ENCODE measurements around the gene CPT1C.
"Not testable (repeated sequence)": the region's sequence is repeated elsewhere in the genome, so short reads cannot be mapped to it uniquely, and the experiment has no call there.

The CPT1C gene

GRCh38 chr19:49719420-49719819 lies 28.5 kb downstream of the CPT1C start:
- intact Hi-C loops (cut with micrococcal nuclease); H3K9me3 Mint-ChIP-seq; H3K4me3 Mint-ChIP-seq; H3K27ac Mint-ChIP-seq; H3K4me1 Mint-ChIP-seq (ENCODE audit: low read depth); H3K36me3 Mint-ChIP-seq (ENCODE audit: low read depth); H3K27me3 Mint-ChIP-seq: not testable (repeated sequence)

GRCh38 chr19:49727217-49728030 lies 36.5 kb downstream of the CPT1C start:
- peaks cover 7% of the 10 kb centered on the region for H3K27me3 Mint-ChIP-seq
- no peaks in the 10 kb centered on the region for H3K9me3 Mint-ChIP-seq
- H3K36me3 Mint-ChIP-seq (ENCODE audit: low read depth) = no peaks in the 10 kb centered on the region
- H3K27ac Mint-ChIP-seq = no peak overlapping the region
- H3K4me1 Mint-ChIP-seq (ENCODE audit: low read depth) = peaks cover 6% of the 10 kb centered on the region
- intact Hi-C loops (cut with micrococcal nuclease) = no loop called here
- no peak overlapping the region for H3K4me3 Mint-ChIP-seq

DNA sequence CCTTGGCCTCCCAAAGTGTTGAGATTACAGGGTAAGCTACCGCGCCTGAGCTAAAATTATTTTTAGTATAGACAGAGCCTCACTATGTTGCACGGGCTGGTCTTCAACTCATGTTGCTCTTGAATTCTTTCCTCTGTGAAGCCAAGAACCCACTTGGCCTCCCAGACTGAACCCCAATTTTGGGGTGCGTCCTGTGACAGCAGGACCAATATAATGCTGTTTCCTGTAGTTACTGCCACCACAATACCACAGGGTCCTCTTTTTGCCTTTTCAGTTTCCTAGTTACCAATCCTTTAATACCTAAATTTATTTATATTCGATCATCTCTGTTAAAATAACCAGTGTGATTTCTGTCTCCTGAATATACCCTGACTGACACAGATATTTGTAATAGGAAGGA lies 39.2 kb downstream of the CPT1C start:
- intact Hi-C loops (cut with micrococcal nuclease) = no loop called here
- H3K4me3 Mint-ChIP-seq = no peak overlapping the region
- H3K27me3 Mint-ChIP-seq = peaks cover 5% of the 10 kb centered on the region
- no peak overlapping the region for H3K27ac Mint-ChIP-seq
- peaks cover 6% of the 10 kb centered on the region for H3K4me1 Mint-ChIP-seq (ENCODE audit: low read depth)
- no peaks in the 10 kb centered on the region for H3K9me3 Mint-ChIP-seq
- no peaks in the 10 kb centered on the region for H3K36me3 Mint-ChIP-seq (ENCODE audit: low read depth)

GRCh38 chr19:49738268-49738667 lies 47.4 kb downstream of the CPT1C start:
- no peaks in the 10 kb centered on the region for H3K36me3 Mint-ChIP-seq (ENCODE audit: low read depth)
- H3K4me1 Mint-ChIP-seq (ENCODE audit: low read depth) = peaks cover 13% of the 10 kb centered on the region
- no peak overlapping the region for H3K4me3 Mint-ChIP-seq
- H3K27ac Mint-ChIP-seq = no peak overlapping the region
- no peaks in the 10 kb centered on the region for H3K9me3 Mint-ChIP-seq
- intact Hi-C loops (cut with micrococcal nuclease) = no loop called here
- H3K27me3 Mint-ChIP-seq = no peaks in the 10 kb centered on the region

GRCh38 chr19:49739098-49739497 lies 48.2 kb downstream of the CPT1C start:
- Mint-ChIP-seq H3K9me3 (no peaks in the 10 kb centered on the region), H3K27ac (no peak overlapping the region), H3K4me3 (no peak overlapping the region), H3K36me3 (ENCODE audit: low read depth) (no peaks in the 10 kb centered on the region), H3K27me3 (no peaks in the 10 kb centered on the region), H3K4me1 (ENCODE audit: low read depth) (peaks cover 13% of the 10 kb centered on the region)
- intact Hi-C loops (cut with micrococcal nuclease) = no loop called here

DNA sequence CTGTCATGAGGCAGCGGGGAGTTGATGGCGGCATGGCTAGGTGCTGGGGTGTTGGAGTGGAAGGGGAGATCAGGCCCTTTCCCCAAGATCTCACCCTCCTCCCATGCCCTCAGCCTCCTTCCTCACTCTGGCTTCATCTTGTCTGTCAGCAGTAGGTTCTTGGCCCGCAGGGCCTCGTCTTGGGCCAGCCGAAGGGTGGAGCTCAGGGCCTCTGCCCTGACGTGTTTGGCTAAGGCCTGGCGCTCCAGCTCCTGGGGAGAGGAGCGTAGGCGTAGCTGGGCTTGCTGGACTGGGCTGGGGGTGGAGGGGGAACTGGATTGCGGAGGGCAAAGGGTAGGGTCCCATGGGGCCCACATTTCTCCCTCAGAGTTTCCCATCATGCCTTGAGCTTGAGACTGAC lies 49.0 kb downstream of the CPT1C start:
- Mint-ChIP-seq H3K4me1 (ENCODE audit: low read depth) (peaks cover 13% of the 10 kb centered on the region), H3K36me3 (ENCODE audit: low read depth) (no peaks in the 10 kb centered on the region), H3K27ac (no peak overlapping the region), H3K27me3 (no peaks in the 10 kb centered on the region), H3K4me3 (no peak overlapping the region), H3K9me3 (no peaks in the 10 kb centered on the region)
- intact Hi-C loops (cut with micrococcal nuclease) = no loop called here

GRCh38 chr19:49741210-49741844 lies 50.4 kb downstream of the CPT1C start:
- H3K4me3 Mint-ChIP-seq = no peak overlapping the region
- no peaks in the 10 kb centered on the region for H3K36me3 Mint-ChIP-seq (ENCODE audit: low read depth)
- H3K27ac Mint-ChIP-seq = no peak overlapping the region
- no peaks in the 10 kb centered on the region for H3K9me3 Mint-ChIP-seq
- H3K4me1 Mint-ChIP-seq (ENCODE audit: low read depth) = peaks cover 20% of the 10 kb centered on the region
- intact Hi-C loops (cut with micrococcal nuclease) = no loop called here
- peaks cover 2% of the 10 kb centered on the region for H3K27me3 Mint-ChIP-seq

- intact Hi-C loops (cut with micrococcal nuclease) = no loop called here
- Mint-ChIP-seq H3K9me3 (no peaks in the 10 kb centered on the region), H3K4me3 (no peak overlapping the region), H3K27me3 (peaks cover 8% of the 10 kb centered on the region), H3K27ac (no peak overlapping the region), H3K4me1 (ENCODE audit: low read depth) (peaks cover 32% of the 10 kb centered on the region), H3K36me3 (ENCODE audit: low read depth) (no peaks in the 10 kb centered on the region)
Measured at GRCh38 chr19:49744946-49745381, 54.0 kb downstream of the CPT1C start.

GRCh38 chr19:49746206-49746958 lies 55.5 kb downstream of the CPT1C start:
- intact Hi-C loops (cut with micrococcal nuclease) = no loop called here
- Mint-ChIP-seq H3K4me1 (ENCODE audit: low read depth) (peaks cover 26% of the 10 kb centered on the region), H3K36me3 (ENCODE audit: low read depth) (no peaks in the 10 kb centered on the region), H3K27ac (peak overlapping the region; percentile 33), H3K9me3 (no peaks in the 10 kb centered on the region), H3K4me3 (peak overlapping the region; percentile 37), H3K27me3 (peaks cover 11% of the 10 kb centered on the region)

- H3K27ac Mint-ChIP-seq = no peak overlapping the region
- H3K36me3 Mint-ChIP-seq (ENCODE audit: low read depth) = no peaks in the 10 kb centered on the region
- peaks cover 11% of the 10 kb centered on the region for H3K27me3 Mint-ChIP-seq
- no peak overlapping the region for H3K4me3 Mint-ChIP-seq
- intact Hi-C loops (cut with micrococcal nuclease) = no loop called here
- peaks cover 19% of the 10 kb centered on the region for H3K4me1 Mint-ChIP-seq (ENCODE audit: low read depth)
- no peaks in the 10 kb centered on the region for H3K9me3 Mint-ChIP-seq
Measured at GRCh38 chr19:49749055-49749716, 58.3 kb downstream of the CPT1C start.

- no peak overlapping the region for H3K4me3 Mint-ChIP-seq
- no peaks in the 10 kb centered on the region for H3K9me3 Mint-ChIP-seq
- intact Hi-C loops (cut with micrococcal nuclease) = no loop called here
- no peak overlapping the region for H3K27ac Mint-ChIP-seq
- H3K36me3 Mint-ChIP-seq (ENCODE audit: low read depth) = no peaks in the 10 kb centered on the region
- peaks cover 19% of the 10 kb centered on the region for H3K4me1 Mint-ChIP-seq (ENCODE audit: low read depth)
- peaks cover 11% of the 10 kb centered on the region for H3K27me3 Mint-ChIP-seq
Measured at GRCh38 chr19:49749771-49750170, 58.9 kb downstream of the CPT1C start.

DNA sequence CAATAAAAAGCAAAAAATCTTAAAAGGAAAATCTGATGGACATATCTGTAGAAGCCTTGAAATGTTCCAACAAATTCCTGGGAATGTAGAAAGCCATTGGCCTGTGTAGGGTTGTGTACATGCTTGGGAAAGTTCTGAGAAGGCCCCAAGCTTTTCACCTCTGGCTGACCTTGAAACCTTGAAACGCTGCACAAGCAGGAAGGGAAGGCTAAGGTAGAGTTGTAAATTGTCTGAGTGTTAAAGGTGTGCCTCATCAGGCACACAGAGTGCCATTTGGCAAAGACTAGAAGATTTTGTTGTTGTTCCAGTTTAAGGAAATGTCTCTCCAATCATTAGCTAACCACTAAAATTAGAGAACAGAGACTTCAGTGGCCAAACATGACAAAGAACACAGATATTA lies 61.8 kb downstream of the CPT1C start:
- intact Hi-C loops (cut with micrococcal nuclease) = no loop called here
- Mint-ChIP-seq H3K9me3 (peaks cover 9% of the 10 kb centered on the region), H3K36me3 (ENCODE audit: low read depth) (peaks cover 6% of the 10 kb centered on the region), H3K27ac (no peak overlapping the region), H3K4me3 (no peak overlapping the region), H3K27me3 (peaks cover 4% of the 10 kb centered on the region), H3K4me1 (ENCODE audit: low read depth) (peaks cover 1% of the 10 kb centered on the region)

DNA sequence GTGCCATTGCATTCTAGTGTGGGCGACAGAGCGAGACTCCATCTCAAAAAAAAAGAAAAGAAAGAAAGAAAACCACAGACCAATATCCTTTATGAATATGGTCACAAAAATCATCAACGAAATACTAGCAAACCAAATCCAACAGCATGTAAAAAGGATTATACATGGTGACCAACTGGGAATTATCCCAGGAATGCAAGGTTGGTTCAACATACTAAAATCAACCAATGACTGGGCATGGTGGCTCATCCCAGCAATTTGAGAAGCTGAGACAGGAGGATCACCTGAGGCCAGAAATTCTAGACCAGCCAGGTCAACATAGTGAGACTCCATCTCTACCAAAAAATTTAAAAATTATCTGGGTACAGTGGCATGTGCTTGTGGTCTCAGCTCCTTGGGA lies 65.0 kb downstream of the CPT1C start:
- no peaks in the 10 kb centered on the region for H3K4me1 Mint-ChIP-seq (ENCODE audit: low read depth)
- H3K36me3 Mint-ChIP-seq (ENCODE audit: low read depth) = peaks cover 6% of the 10 kb centered on the region
- intact Hi-C loops (cut with micrococcal nuclease) = no loop called here
- peaks cover 9% of the 10 kb centered on the region for H3K9me3 Mint-ChIP-seq
- no peak overlapping the region for H3K4me3 Mint-ChIP-seq
- H3K27me3 Mint-ChIP-seq = peaks cover 12% of the 10 kb centered on the region
- H3K27ac Mint-ChIP-seq = no peak overlapping the region

- Mint-ChIP-seq H3K27me3 (peaks cover 12% of the 10 kb centered on the region), H3K36me3 (ENCODE audit: low read depth) (peaks cover 6% of the 10 kb centered on the region), H3K4me1 (ENCODE audit: low read depth) (peaks cover 23% of the 10 kb centered on the region), H3K9me3 (peaks cover 9% of the 10 kb centered on the region), H3K4me3 (no peak overlapping the region), H3K27ac (peak overlapping the region; percentile 45)
- intact Hi-C loops (cut with micrococcal nuclease) = no loop called here
Measured at GRCh38 chr19:49758292-49758691, 67.4 kb downstream of the CPT1C start.

Data from dendritic cell treated with granulocyte-macrophage colony-stimulating factor and Interleukin-4, amounts not matched to agents 40 ng/mL and 50 ng/mL, for 4 days (primary cell).